HCT116 (cell line): ENCODE measurements around the gene CAMK1D. TPM values are rescaled to one million over a fixed set of nuclear protein-coding genes. Genes with fewer than 3 reads are reported as not detected.

Experiments used
- ATAC-seq: fragments of 200-7000 bp; cut with Tn5 transposase; 2 replicates; pipeline ENCODE4 v1.9.1; 2020; ENCODE audit warnings: mild to moderate bottlenecking, moderate library complexity
- BruUV-seq: library from RNA; stranded (reverse); fragments of 400-500 nt; replicated peaks from 2 replicates; lab custom pipeline; 2021; lab: Mats Ljungman, UMichigan
- CTCF ChIA-PET: fragments of 300-600 bp; sonication (Branson Sonifier 250); formaldehyde crosslinking; loops from one replicate; lab custom pipeline; 2021; ENCODE audit warnings: antibody characterized with exemption; lab: Charles Lee
- POLR2A ChIA-PET: fragments of 300-600, 350-600 bp; sonication (Branson Sonifier 250); formaldehyde crosslinking; loops from one replicate; lab custom pipeline; 2021; ENCODE audit warnings: antibody characterized with exemption; lab: Charles Lee
- RAD21 ChIA-PET, 2 experiments: fragments of 300-600 bp; sonication (Branson Sonifier 250); formaldehyde crosslinking; loops; one replicate each; lab custom pipeline; 2023; ENCODE audit warnings: low total read pairs in 2 of 2; ENCODE audit not compliant: uncharacterized antibody in 2 of 2, unreplicated experiment in 2 of 2, low non-redundant PET in 1 of 2; lab: Charles Lee
- DNase-seq: peaks from one replicate; pipeline ENCODE4 v3.0.0-alpha.2; 2010; ENCODE audit warnings: low read depth, low spot score
- H2AFZ ChIP-seq: fragments of 200-600 bp; shearing (Covaris generic), sonication (generic); 2 replicates; pipeline ENCODE4 v1.6.1; 2017; ENCODE audit warnings: low read depth, mixed run types, mixed read lengths, antibody characterized with exemption, low read length; ENCODE audit not compliant: poor library complexity, severe bottlenecking
- H3K27ac ChIP-seq: 2 replicates; pipeline ENCODE4 v1.5.1; 2012; ENCODE audit warnings: low read depth, low read length
- H3K27me3 ChIP-seq: fragments of 200-600 bp; sonication (generic); 2 replicates; pipeline ENCODE4 v1.6.1; 2016; ENCODE audit warnings: mixed run types, low read length, mixed read lengths; ENCODE audit not compliant: insufficient read depth
- H3K36me3 ChIP-seq, 2 experiments: fragments of 200-500 bp in 1 of 2; fragments of 200-600 bp in 1 of 2; sonication (Bioruptor generic) in 1 of 2; sonication (generic) in 1 of 2; 2 replicates each; pipeline versions ENCODE4 v1.5.1 to v1.6.1; 2014 to 2016; ENCODE audit warnings: low read length in 2 of 2, inconsistent platforms in 1 of 2, mixed read lengths in 1 of 2, mixed run types in 1 of 2; ENCODE audit not compliant: insufficient read depth in 2 of 2, control insufficient read depth in 1 of 2
- H3K4me1 ChIP-seq, 2 experiments: fragments of 200-600 bp in 1 of 2; sonication (generic) in 1 of 2; 2 replicates each; pipeline versions ENCODE4 v1.5.1 to v1.6.1; 2012 to 2017; ENCODE audit warnings: low read length in 2 of 2, inconsistent platforms in 1 of 2, mild to moderate bottlenecking in 1 of 2, mixed read lengths in 1 of 2, mixed run types in 1 of 2, moderate library complexity in 1 of 2; ENCODE audit not compliant: insufficient read depth in 2 of 2, control insufficient read depth in 1 of 2
- H3K4me2 ChIP-seq: fragments of 200-600 bp; sonication (generic); 2 replicates; pipeline ENCODE4 v1.6.1; 2017; ENCODE audit warnings: mixed run types, low read length, mixed read lengths
- H3K4me3 ChIP-seq, 2 experiments: fragments of 200-600 bp in 1 of 2; sonication (generic) in 1 of 2; replicated peaks in 1 of 2; 2 replicates each; pipeline ENCODE4 v1.5.1; 2011 to 2016; ENCODE audit warnings: low read length in 2 of 2, control low read depth in 1 of 2, low read depth in 1 of 2, mild to moderate bottlenecking in 1 of 2, mixed read lengths in 1 of 2, mixed run types in 1 of 2
- H3K79me2 ChIP-seq: fragments of 200-600 bp; sonication (generic); 2 replicates; pipeline ENCODE4 v1.6.1; 2017; ENCODE audit warnings: mild to moderate bottlenecking, mixed run types, low read length, moderate library complexity, mixed read lengths; ENCODE audit not compliant: insufficient read depth
- H3K9ac ChIP-seq: fragments of 200-600 bp; sonication (generic); 2 replicates; pipeline ENCODE4 v1.6.1; 2016; ENCODE audit warnings: low read length, mixed read lengths
- H3K9me2 ChIP-seq: fragments of 200-600 bp; sonication (generic), shearing (Covaris generic); 2 replicates; pipeline ENCODE4 v1.6.1; 2017; ENCODE audit warnings: mixed run types, mild to moderate bottlenecking, moderate library complexity; ENCODE audit not compliant: insufficient read depth
- H3K9me3 ChIP-seq, 2 experiments: fragments of 200-500 bp in 1 of 2; fragments of 200-600 bp in 1 of 2; sonication (Bioruptor generic) in 1 of 2; sonication (generic) in 1 of 2; 2 replicates each; pipeline ENCODE4 v1.6.1; 2014 to 2017; ENCODE audit warnings: low read length in 2 of 2, mixed read lengths in 2 of 2, inconsistent platforms in 1 of 2, low read depth in 1 of 2, mild to moderate bottlenecking in 1 of 2, mixed run types in 1 of 2, moderate library complexity in 1 of 2; ENCODE audit not compliant: control insufficient read depth in 1 of 2, insufficient read depth in 1 of 2
- H4K20me1 ChIP-seq: fragments of 200-600 bp; sonication (generic), shearing (Covaris generic); 2 replicates; pipeline ENCODE4 v1.6.1; 2017; ENCODE audit warnings: mixed run types, mild to moderate bottlenecking, moderate library complexity; ENCODE audit not compliant: insufficient read depth
- CBX3 ChIP-seq: IDR thresholded peaks from 2 replicates; pipeline ENCODE4 v1.6.1; 2012; ENCODE audit warnings: low read depth
- CEBPB ChIP-seq: IDR thresholded peaks from 2 replicates; pipeline ENCODE4 v1.6.1; 2012; ENCODE audit warnings: low read depth
- CTCF ChIP-seq, 3 experiments: fragments of 200-600 bp in 1 of 3; sonication (generic) in 1 of 3; IDR thresholded peaks in 2 of 3; conservative IDR thresholded peaks in 1 of 3; 2 replicates each; pipeline ENCODE4 v1.5.1; 2012 to 2017; ENCODE audit warnings: low read depth in 2 of 3, low read length in 2 of 3, antibody characterized with exemption in 1 of 3, borderline replicate concordance in 1 of 3, control low read depth in 1 of 3, mild to moderate bottlenecking in 1 of 3, mixed read lengths in 1 of 3, mixed run types in 1 of 3, moderate library complexity in 1 of 3; ENCODE audit not compliant: insufficient read depth in 1 of 3
- ELF1 ChIP-seq: IDR thresholded peaks from 2 replicates; pipeline ENCODE4 v1.6.1; 2012; ENCODE audit warnings: low read depth, borderline replicate concordance
- EZH2 ChIP-seq: fragments of 200-600 bp; sonication (generic); IDR thresholded peaks from 2 replicates; pipeline ENCODE4 v1.6.1; 2017; ENCODE audit warnings: antibody characterized with exemption, mixed run types
- JUND ChIP-seq: IDR thresholded peaks from 2 replicates; pipeline ENCODE4 v1.6.1; 2012
- POLR2A ChIP-seq: IDR thresholded peaks from 2 replicates; pipeline ENCODE4 v1.7.0; 2011; ENCODE audit warnings: borderline replicate concordance; ENCODE audit not compliant: insufficient read depth, insufficient read length; ENCODE audit errors: extremely low read depth
- POLR2AphosphoS5 ChIP-seq: IDR thresholded peaks from 2 replicates; pipeline ENCODE4 v1.6.1; 2011; ENCODE audit warnings: mild to moderate bottlenecking, low read depth, low read length, moderate library complexity
- SIN3A ChIP-seq: IDR thresholded peaks from 2 replicates; pipeline ENCODE4 v1.6.1; 2012; ENCODE audit warnings: low read depth
- SRF ChIP-seq: IDR thresholded peaks from 2 replicates; pipeline ENCODE4 v1.6.1; 2012; ENCODE audit warnings: low read depth
- YY1 ChIP-seq: IDR thresholded peaks from 2 replicates; pipeline ENCODE4 v1.6.1; 2011; ENCODE audit warnings: low read length, low read depth, moderate library complexity, mild to moderate bottlenecking; ENCODE audit not compliant: insufficient replicate concordance; ENCODE audit errors: extremely low read depth
- ZFX ChIP-seq: fragments of 450-650 bp; IDR thresholded peaks from 2 replicates; pipeline ENCODE4 v1.6.1; 2017
- ZNF274 ChIP-seq: fragments of 200-500 bp; sonication (Bioruptor generic); IDR thresholded peaks from 2 replicates; pipeline ENCODE4 v1.6.1; 2014; ENCODE audit warnings: mild to moderate bottlenecking, low read depth, low read length, inconsistent platforms
- intact Hi-C: fragments of 100-400 bp; cut with micrococcal nuclease; formaldehyde crosslinking; loops from 2 replicates; pipeline ENCODE4 v1.10.0; 2022
- total RNA-seq: library from RNA; stranded (reverse); gene quantifications from one replicate; pipeline ENCODE4 v1.2.1, GENCODE V29; 2021; ENCODE audit not compliant: unreplicated experiment
- TF ChIP-seq, protein P1 (sequence below): IDR thresholded peaks from 2 replicates; pipeline ENCODE4 v1.6.1; 2012

Gene CAMK1D
- total RNA-seq, 1 experiment from 2014 or later = 9.6 TPM

DNA sequence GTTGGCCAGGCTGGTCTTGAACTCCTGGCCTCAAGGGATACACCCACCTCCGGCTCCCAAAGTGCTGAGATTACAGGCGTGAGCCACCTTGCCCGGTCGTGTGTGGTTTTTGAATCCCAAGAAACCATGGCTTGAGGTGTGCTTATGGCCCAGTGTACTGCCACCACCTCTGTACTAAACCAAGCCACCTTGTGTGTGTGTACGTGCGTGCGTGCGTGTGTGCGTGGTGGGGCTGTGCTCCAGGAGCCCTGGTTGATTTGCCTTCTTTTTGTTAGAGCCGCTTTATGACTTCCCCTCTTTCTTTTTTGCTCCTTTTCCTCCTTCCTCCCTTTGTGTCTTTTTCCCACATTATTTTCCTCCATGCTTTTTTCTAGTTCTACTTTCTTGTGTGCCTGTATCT, 121.4 kb downstream of the CAMK1D start:
- no peaks in the 10 kb centered on the region for H3K79me2 ChIP-seq
- H3K27me3 ChIP-seq = no peaks in the 10 kb centered on the region
- no peaks in the 10 kb centered on the region for H4K20me1 ChIP-seq
- H3K4me2 ChIP-seq = no peak overlapping the region
- no peak for ATAC-seq
- DNase-seq = no peak
- no peak overlapping the region for H3K9ac ChIP-seq
- H3K9me2 ChIP-seq = no peaks in the 10 kb centered on the region
- TF ChIP-seq ELF1 (no peak), ZNF274 (no peak), SIN3A (no peak), CBX3 (no peak), CTCF (IDR thresholded peaks at IDR 0.05 in 2 of 3, conservative IDR thresholded peaks at IDR 0.05 in 1 of 3; ENCODE audit: borderline replicate concordance in 1 of 3, insufficient read depth in 1 of 3, low read depth in 2 of 3, low read length in 2 of 3) (no peak), JUND (no peak), CEBPB (no peak), EZH2 (no peak)
- TF ChIP-seq, all 23 proteins: peak for 0
- Histone ChIP-seq H3K4me3 (no peak overlapping the region), H3K9me3 (no peaks in the 10 kb centered on the region), H2AFZ (no peak overlapping the region), H3K27ac (no peak overlapping the region), H3K4me1 (peaks cover 0 to 6% of the 10 kb centered on the region in 2 experiments; a peak in 2 of 4 replicates), H3K36me3 (no peaks in the 10 kb centered on the region)
- intact Hi-C loops = no loop called here
- ChIA-PET POLR2A (no interaction called here), RAD21 (no interaction called here), CTCF (no interaction called here)
- BruUV-seq = no TSS peak

DNA sequence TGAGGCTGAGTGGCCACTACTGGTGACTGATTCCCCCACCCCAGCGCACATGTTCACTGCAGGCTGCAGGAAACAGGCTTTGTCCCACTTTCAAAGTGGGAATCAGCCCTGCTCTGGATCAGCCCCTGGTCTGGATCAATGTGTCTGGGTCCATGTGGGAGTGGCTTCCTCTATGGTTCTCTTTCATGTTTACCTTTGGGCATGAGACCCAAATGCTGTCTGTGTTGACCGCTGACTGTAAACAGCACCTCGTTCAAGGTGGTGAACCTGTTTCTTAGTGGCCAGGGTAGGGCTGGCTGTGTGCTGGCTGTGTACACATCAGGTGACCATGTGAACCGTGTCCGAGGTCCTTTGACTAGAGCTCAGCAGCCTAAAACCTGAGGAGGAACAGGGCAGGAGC, 121.8 kb downstream of the CAMK1D start:
- no peaks in the 10 kb centered on the region for H4K20me1 ChIP-seq
- ChIA-PET CTCF (no interaction called here), RAD21 (no interaction called here), POLR2A (no interaction called here)
- no peak overlapping the region for H2AFZ ChIP-seq
- H3K4me3 ChIP-seq = no peak overlapping the region
- no TSS peak for BruUV-seq
- H3K4me2 ChIP-seq = no peak overlapping the region
- no peak overlapping the region for H3K9ac ChIP-seq
- ATAC-seq (no peak), DNase-seq (no peak)
- no peak for TF ChIP-seq CBX3
- no peak for TF ChIP-seq JUND
- TF ChIP-seq CTCF (IDR thresholded peaks at IDR 0.05 in 2 of 3, conservative IDR thresholded peaks at IDR 0.05 in 1 of 3; ENCODE audit: borderline replicate concordance in 1 of 3, insufficient read depth in 1 of 3, low read depth in 2 of 3, low read length in 2 of 3) = no peak
- no peak for TF ChIP-seq ZFX
- TF ChIP-seq SRF = no peak
- TF ChIP-seq POLR2AphosphoS5 = no peak
- TF ChIP-seq POLR2A = no peak
- no peak for TF ChIP-seq YY1
- TF ChIP-seq, protein P1, sequence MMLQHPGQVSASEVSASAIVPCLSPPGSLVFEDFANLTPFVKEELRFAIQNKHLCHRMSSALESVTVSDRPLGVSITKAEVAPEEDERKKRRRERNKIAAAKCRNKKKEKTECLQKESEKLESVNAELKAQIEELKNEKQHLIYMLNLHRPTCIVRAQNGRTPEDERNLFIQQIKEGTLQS = no peak
- H3K27ac ChIP-seq = no peak overlapping the region
- no peaks in the 10 kb centered on the region for H3K9me3 ChIP-seq
- intact Hi-C loops = no loop called here
- H3K36me3 ChIP-seq = no peaks in the 10 kb centered on the region
- no peaks in the 10 kb centered on the region for H3K9me2 ChIP-seq
- H3K4me1 ChIP-seq = peaks cover 0 to 6% of the 10 kb centered on the region in 2 experiments; a peak in 1 of 4 replicates
- H3K79me2 ChIP-seq = no peaks in the 10 kb centered on the region
- no peaks in the 10 kb centered on the region for H3K27me3 ChIP-seq
